H1 (cell line): ENCODE data around the gene CYP39A1.

Experiments used
- CHD1 ChIP-seq: IDR thresholded peaks from 2 replicates; pipeline ENCODE4 v1.6.1; 2012; ENCODE audit warnings: low read depth, low read length, improper control_type of control experiment
- CTCF ChIP-seq, 3 experiments: IDR thresholded peaks; 1 replicate in 2 of 3; 2 replicates in 1 of 3; pipeline versions ENCODE4 v1.5.1 to v1.6.1; 2011; ENCODE audit warnings: low read length in 3 of 3, mild to moderate bottlenecking in 3 of 3, inconsistent platforms in 2 of 3, low read depth in 1 of 3, moderate library complexity in 1 of 3; ENCODE audit not compliant: insufficient read depth in 1 of 3; ENCODE audit errors: control extremely low read depth in 1 of 3
- JUN ChIP-seq: IDR thresholded peaks from 2 replicates; pipeline ENCODE4 v1.6.1; 2011; ENCODE audit warnings: low read depth, mild to moderate bottlenecking, improper control_type of control experiment, low read length
- POLR2A ChIP-seq, 2 experiments: IDR thresholded peaks; 1 replicate in 1 of 2; 2 replicates in 1 of 2; pipeline ENCODE4 v1.6.1; 2011; ENCODE audit warnings: low read depth in 2 of 2, low read length in 2 of 2, mild to moderate bottlenecking in 2 of 2; ENCODE audit errors: control extremely low read depth in 1 of 2
- POLR2AphosphoS5 ChIP-seq: IDR thresholded peaks from 2 replicates; pipeline ENCODE4 v1.6.1; 2011; ENCODE audit warnings: low read depth, low read length
- RAD21 ChIP-seq, 2 experiments: IDR thresholded peaks in 1 of 2; conservative IDR thresholded peaks in 1 of 2; 2 replicates each; pipeline ENCODE4 v1.6.1; 2011; ENCODE audit warnings: low read depth in 2 of 2, low read length in 2 of 2, improper control_type of control experiment in 1 of 2, inconsistent platforms in 1 of 2, mild to moderate bottlenecking in 1 of 2, moderate library complexity in 1 of 2
- RXRA ChIP-seq: IDR thresholded peaks from 2 replicates; pipeline ENCODE4 v1.6.1; 2011; ENCODE audit warnings: low read depth, mild to moderate bottlenecking, low read length, moderate library complexity; ENCODE audit not compliant: insufficient read depth
- SUZ12 ChIP-seq: fragments of 200-600 bp; sonication (generic); IDR thresholded peaks from 2 replicates; pipeline ENCODE4 v1.6.1; 2012; ENCODE audit warnings: mild to moderate bottlenecking, inconsistent platforms, low read length, moderate library complexity, mixed read lengths
- TAF1 ChIP-seq: IDR thresholded peaks from 2 replicates; pipeline ENCODE4 v1.6.1; 2011; ENCODE audit warnings: mild to moderate bottlenecking, low read depth, low read length
- TBP ChIP-seq: IDR thresholded peaks from 2 replicates; pipeline ENCODE4 v1.6.1; 2011; ENCODE audit warnings: low read depth, low read length, improper control_type of control experiment

DNA sequence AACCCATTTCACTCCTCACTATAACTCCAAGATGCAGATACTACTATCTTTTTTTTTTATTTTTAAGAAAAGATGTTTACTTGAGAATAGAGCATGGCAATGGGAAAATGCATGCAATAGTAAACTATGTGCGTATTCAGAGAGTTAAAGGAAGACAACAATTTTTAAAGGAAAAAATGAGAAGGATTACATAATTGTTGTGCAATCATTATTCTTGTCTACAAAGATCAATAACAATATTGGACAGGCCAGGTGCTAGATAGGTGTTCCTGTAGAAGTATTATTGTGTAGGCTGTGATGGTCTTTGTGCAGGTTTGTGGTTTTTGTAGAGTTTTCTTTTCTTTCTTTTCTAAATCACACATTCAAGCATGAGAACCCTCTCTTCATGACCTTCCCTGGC lies 20.6 kb downstream of the CYP39A1 start:
- TF ChIP-seq POLR2AphosphoS5, result no peak
- no peak for TF ChIP-seq TBP
- no peak for TF ChIP-seq CHD1
- no peak for TF ChIP-seq CTCF (IDR thresholded peaks at IDR 0.05; ENCODE audit: control extremely low read depth in 1 of 3, insufficient read depth in 1 of 3, low read depth in 1 of 3, low read length in 3 of 3)
- TF ChIP-seq TAF1, result no peak
- no peak for TF ChIP-seq POLR2A (IDR thresholded peaks at IDR 0.05; ENCODE audit: control extremely low read depth in 1 of 2, low read depth in 2 of 2, low read length in 2 of 2)
- no peak for TF ChIP-seq RAD21 (IDR thresholded peaks at IDR 0.05 in 1 of 2, conservative IDR thresholded peaks at IDR 0.05 in 1 of 2; ENCODE audit: low read depth in 2 of 2, low read length in 2 of 2)
- TF ChIP-seq JUN, result no peak
- TF ChIP-seq SUZ12, result no peak
- TF ChIP-seq RXRA, result no peak
